ENCODE measurements around the gene THBS1.

THBS1 gene

DNA sequence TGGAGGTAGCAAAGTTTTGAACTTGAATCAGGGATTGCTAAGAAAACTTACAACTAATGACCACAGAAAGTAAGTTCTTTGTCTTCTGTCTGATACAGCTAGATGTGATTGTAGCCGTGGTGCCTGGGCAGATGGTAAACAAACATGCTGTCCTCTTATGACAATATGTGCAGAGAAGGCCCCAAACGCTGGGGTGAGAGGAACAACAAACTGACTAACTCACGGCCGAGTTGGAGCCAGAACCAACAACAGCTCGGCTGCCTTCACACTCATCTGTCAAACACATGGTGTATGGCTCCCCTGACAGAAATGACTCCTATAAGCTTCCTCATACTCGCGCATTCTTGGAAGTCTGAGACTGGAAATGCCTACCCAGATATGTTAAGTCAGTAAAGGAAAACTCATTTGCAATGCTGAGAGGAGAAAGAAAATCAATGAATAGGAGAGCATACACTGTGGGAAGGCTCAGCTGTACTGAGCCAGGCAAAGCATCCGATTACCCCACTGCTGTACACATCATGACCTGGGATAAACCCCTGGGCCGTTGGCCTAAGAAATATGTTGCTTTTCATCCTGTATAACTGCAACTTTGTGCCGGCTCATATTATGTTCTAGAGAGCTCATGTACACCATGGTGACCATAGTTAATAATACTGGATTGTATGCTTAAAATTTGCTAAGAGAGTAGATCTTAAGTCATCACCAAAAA, 5.7 kb downstream of the THBS1 start:
- Histone ChIP-seq H3K79me2 (ENCODE audit: insufficient read depth, low read length) (no peaks in the 10 kb centered on the region), H2AFZ (ENCODE audit: low read length) (no peak overlapping the region), H3K9ac (ENCODE audit: low read length) (no peak overlapping the region), H3F3A (ENCODE audit: insufficient read depth, low read length) (no peaks in the 10 kb centered on the region), H4K20me1 (ENCODE audit: insufficient read depth, low read length) (no peaks in the 10 kb centered on the region), H3K27ac (ENCODE audit: low read depth, low read length, poor library complexity, severe bottlenecking) (no peak overlapping the region), H3K4me2 (ENCODE audit: low read length) (no peak overlapping the region), H3K4me1 (ENCODE audit: insufficient read depth, low read length, severe bottlenecking) (no peaks in the 10 kb centered on the region), H3K27me3 (ENCODE audit: insufficient read depth, low read length) (no peaks in the 10 kb centered on the region), H3K4me3 (ENCODE audit: low read depth, low read length, poor library complexity, severe bottlenecking) (no peak overlapping the region), H3K9me3 (ENCODE audit: low read length) (no peaks in the 10 kb centered on the region), H3K36me3 (ENCODE audit: insufficient read depth, low read length) (no peaks in the 10 kb centered on the region), H3K9me2 (ENCODE audit: low read depth, low read length) (no peaks in the 10 kb centered on the region)
- no peak for TF ChIP-seq EZH2 (IDR thresholded peaks at IDR 0.05; ENCODE audit: borderline replicate concordance, low read length)
- TF ChIP-seq, protein P1, sequence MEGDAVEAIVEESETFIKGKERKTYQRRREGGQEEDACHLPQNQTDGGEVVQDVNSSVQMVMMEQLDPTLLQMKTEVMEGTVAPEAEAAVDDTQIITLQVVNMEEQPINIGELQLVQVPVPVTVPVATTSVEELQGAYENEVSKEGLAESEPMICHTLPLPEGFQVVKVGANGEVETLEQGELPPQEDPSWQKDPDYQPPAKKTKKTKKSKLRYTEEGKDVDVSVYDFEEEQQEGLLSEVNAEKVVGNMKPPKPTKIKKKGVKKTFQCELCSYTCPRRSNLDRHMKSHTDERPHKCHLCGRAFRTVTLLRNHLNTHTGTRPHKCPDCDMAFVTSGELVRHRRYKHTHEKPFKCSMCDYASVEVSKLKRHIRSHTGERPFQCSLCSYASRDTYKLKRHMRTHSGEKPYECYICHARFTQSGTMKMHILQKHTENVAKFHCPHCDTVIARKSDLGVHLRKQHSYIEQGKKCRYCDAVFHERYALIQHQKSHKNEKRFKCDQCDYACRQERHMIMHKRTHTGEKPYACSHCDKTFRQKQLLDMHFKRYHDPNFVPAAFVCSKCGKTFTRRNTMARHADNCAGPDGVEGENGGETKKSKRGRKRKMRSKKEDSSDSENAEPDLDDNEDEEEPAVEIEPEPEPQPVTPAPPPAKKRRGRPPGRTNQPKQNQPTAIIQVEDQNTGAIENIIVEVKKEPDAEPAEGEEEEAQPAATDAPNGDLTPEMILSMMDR (IDR thresholded peaks at IDR 0.05; ENCODE audit: low read length): no peak

DNA sequence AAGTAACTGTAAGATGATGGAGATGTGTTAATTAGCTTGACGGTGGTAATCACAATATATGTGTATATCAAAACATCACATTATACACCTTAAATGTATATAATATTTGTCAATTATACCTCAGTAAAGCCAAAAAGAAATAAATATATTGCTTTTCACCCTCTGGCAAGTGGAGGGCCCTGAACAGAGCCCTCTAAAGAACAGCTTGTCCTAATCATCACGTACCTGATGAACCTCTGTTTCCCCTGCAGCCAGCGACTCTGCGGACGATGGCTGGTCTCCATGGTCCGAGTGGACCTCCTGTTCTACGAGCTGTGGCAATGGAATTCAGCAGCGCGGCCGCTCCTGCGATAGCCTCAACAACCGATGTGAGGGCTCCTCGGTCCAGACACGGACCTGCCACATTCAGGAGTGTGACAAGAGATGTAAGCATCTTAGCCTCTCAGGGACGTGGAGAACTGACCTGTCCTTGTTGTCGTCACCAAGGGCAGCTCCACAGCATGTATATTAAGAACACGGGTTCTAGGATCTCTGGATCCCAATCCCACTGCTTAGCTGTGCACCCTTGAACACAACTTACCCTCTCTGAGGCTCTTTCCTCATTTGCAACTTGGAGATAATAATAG, 6.3 kb downstream of the THBS1 start:
- Histone ChIP-seq H3K9me2 (ENCODE audit: low read depth, low read length) (no peaks in the 10 kb centered on the region), H3K4me3 (ENCODE audit: low read depth, low read length, poor library complexity, severe bottlenecking) (no peak overlapping the region), H3K4me2 (ENCODE audit: low read length) (no peak overlapping the region), H3K36me3 (ENCODE audit: insufficient read depth, low read length) (no peaks in the 10 kb centered on the region), H3K27me3 (ENCODE audit: insufficient read depth, low read length) (no peaks in the 10 kb centered on the region), H3K4me1 (ENCODE audit: insufficient read depth, low read length, severe bottlenecking) (no peaks in the 10 kb centered on the region), H2AFZ (ENCODE audit: low read length) (no peak overlapping the region), H3K27ac (ENCODE audit: low read depth, low read length, poor library complexity, severe bottlenecking) (no peak overlapping the region), H3K9ac (ENCODE audit: low read length) (no peak overlapping the region), H3K79me2 (ENCODE audit: insufficient read depth, low read length) (no peaks in the 10 kb centered on the region), H3F3A (ENCODE audit: insufficient read depth, low read length) (no peaks in the 10 kb centered on the region), H3K9me3 (ENCODE audit: low read length) (no peaks in the 10 kb centered on the region), H4K20me1 (ENCODE audit: insufficient read depth, low read length) (no peaks in the 10 kb centered on the region)
- TF ChIP-seq EZH2 (IDR thresholded peaks at IDR 0.05; ENCODE audit: borderline replicate concordance, low read length): no peak
- TF ChIP-seq, protein P1 (IDR thresholded peaks at IDR 0.05; ENCODE audit: low read length): no peak

DNA sequence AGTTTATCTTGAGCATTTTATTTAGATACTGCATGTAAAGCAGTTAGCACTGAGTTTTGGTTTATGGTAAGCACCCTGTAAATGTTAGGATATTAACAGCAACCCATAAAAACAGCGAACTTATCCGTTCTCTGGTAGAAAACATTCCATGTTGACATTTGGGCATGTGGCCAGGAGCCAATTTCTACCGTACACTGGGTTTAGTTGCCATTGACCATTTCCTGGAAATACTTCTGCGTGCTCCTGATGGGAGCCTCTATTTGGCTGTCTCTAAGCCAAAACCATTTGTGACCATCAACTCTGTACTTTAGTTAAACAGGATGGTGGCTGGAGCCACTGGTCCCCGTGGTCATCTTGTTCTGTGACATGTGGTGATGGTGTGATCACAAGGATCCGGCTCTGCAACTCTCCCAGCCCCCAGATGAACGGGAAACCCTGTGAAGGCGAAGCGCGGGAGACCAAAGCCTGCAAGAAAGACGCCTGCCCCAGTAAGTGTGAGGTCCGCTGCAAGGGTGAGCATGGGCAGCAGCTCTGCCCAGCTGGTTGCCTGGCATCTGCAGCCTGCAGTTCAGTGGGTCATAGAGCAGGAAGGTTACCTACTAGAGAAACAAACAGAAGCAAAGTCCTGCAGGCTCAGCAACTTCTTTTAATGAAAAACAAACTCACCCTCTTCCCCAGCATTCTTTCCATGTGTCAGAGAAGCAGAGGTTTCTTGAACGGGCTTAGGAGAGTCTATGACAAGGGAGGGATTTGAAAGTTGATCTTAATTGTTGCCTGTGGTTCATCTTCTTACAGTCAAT, 7.1 kb downstream of the THBS1 start:
- Histone ChIP-seq H3K36me3 (ENCODE audit: insufficient read depth, low read length) (no peaks in the 10 kb centered on the region), H3K9me3 (ENCODE audit: low read length) (no peaks in the 10 kb centered on the region), H3K9me2 (ENCODE audit: low read depth, low read length) (no peaks in the 10 kb centered on the region), H3K4me3 (ENCODE audit: low read depth, low read length, poor library complexity, severe bottlenecking) (no peak overlapping the region), H3F3A (ENCODE audit: insufficient read depth, low read length) (no peaks in the 10 kb centered on the region), H3K4me2 (ENCODE audit: low read length) (no peak overlapping the region), H4K20me1 (ENCODE audit: insufficient read depth, low read length) (no peaks in the 10 kb centered on the region), H2AFZ (ENCODE audit: low read length) (no peak overlapping the region), H3K79me2 (ENCODE audit: insufficient read depth, low read length) (no peaks in the 10 kb centered on the region), H3K9ac (ENCODE audit: low read length) (no peak overlapping the region), H3K27me3 (ENCODE audit: insufficient read depth, low read length) (no peaks in the 10 kb centered on the region), H3K27ac (ENCODE audit: low read depth, low read length, poor library complexity, severe bottlenecking) (no peak overlapping the region), H3K4me1 (ENCODE audit: insufficient read depth, low read length, severe bottlenecking) (no peaks in the 10 kb centered on the region)
- TF ChIP-seq, protein P1 (IDR thresholded peaks at IDR 0.05; ENCODE audit: low read length): no peak
- no peak for TF ChIP-seq EZH2 (IDR thresholded peaks at IDR 0.05; ENCODE audit: borderline replicate concordance, low read length)
